ENCODE measurements around the gene KRTAP19-8. TPM values are rescaled to one million over a fixed set of nuclear protein-coding genes. Genes with fewer than 3 reads are reported as not detected.

KRTAP19-8 gene
- total RNA-seq, 1 experiment from 2014 or later = not detected

DNA sequence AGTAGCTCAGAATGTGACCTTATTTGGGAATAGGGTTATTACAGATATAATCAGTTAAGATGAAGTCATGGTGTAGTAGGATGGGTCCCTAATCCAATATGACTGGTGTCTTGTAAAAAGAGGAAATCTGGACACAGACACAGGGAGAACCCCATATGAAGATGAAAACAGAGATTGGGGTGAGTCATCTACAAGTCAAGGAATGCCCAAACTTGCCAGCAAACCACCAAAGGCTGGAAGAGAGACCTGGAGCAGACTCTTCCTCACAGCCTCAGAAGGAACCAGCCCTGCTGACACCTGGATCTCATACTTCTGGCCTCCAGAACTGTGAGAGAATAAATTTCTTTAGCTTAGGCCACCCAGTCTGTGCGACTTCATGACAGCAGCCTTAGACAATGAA lies 29.9 kb downstream of the KRTAP19-8 start:
- H3K27ac Mint-ChIP-seq = no peak overlapping the region
- peaks cover 7% of the 10 kb centered on the region for H3K36me3 Mint-ChIP-seq
- H3K4me3 Mint-ChIP-seq = no peak overlapping the region
- H3K27me3 Mint-ChIP-seq (ENCODE audit: low read depth) = no peaks in the 10 kb centered on the region; the same call in 1 of the 2 replicates
- TF ChIP-seq ZNF425 (CRISPR knock-in tag; conservative IDR thresholded peaks at IDR 0.05) (no peak), AFF4 (CRISPR knock-in tag; IDR thresholded peaks at IDR 0.05; ENCODE audit: borderline replicate concordance) (no peak), USF2 (CRISPR knock-in tag; IDR thresholded peaks at IDR 0.05) (no peak)
- TF ChIP-seq, protein P1, sequence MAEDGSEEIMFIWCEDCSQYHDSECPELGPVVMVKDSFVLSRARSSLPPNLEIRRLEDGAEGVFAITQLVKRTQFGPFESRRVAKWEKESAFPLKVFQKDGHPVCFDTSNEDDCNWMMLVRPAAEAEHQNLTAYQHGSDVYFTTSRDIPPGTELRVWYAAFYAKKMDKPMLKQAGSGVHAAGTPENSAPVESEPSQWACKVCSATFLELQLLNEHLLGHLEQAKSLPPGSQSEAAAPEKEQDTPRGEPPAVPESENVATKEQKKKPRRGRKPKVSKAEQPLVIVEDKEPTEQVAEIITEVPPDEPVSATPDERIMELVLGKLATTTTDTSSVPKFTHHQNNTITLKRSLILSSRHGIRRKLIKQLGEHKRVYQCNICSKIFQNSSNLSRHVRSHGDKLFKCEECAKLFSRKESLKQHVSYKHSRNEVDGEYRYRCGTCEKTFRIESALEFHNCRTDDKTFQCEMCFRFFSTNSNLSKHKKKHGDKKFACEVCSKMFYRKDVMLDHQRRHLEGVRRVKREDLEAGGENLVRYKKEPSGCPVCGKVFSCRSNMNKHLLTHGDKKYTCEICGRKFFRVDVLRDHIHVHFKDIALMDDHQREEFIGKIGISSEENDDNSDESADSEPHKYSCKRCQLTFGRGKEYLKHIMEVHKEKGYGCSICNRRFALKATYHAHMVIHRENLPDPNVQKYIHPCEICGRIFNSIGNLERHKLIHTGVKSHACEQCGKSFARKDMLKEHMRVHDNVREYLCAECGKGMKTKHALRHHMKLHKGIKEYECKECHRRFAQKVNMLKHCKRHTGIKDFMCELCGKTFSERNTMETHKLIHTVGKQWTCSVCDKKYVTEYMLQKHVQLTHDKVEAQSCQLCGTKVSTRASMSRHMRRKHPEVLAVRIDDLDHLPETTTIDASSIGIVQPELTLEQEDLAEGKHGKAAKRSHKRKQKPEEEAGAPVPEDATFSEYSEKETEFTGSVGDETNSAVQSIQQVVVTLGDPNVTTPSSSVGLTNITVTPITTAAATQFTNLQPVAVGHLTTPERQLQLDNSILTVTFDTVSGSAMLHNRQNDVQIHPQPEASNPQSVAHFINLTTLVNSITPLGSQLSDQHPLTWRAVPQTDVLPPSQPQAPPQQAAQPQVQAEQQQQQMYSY (CRISPR knock-in tag; IDR thresholded peaks at IDR 0.05) = no peak
- H3K9me3 Mint-ChIP-seq = peaks cover 13% of the 10 kb centered on the region
- CTCF ChIA-PET = interaction anchor here (0.7 kb wide), 1 partner anchor 32 kb away, joined by 3 read pairs; no protein-coding TSS in a partner anchor
- DNase-seq (ENCODE audit: low spot score) = no peak
- POLR2A ChIA-PET = no interaction called here
- H3K4me1 Mint-ChIP-seq = 0 out of 2 replicates have a peak, but pooled peaks cover 3% of the 10 kb centered on the region
- ATAC-seq = no peak

GRCh38 chr21:31005019-31005418 lies 33.3 kb downstream of the KRTAP19-8 start:
- H3K4me3 Mint-ChIP-seq = no peak overlapping the region
- ATAC-seq (no peak), DNase-seq (ENCODE audit: low spot score) (no peak)
- H3K27ac Mint-ChIP-seq = no peak overlapping the region
- H3K9me3 Mint-ChIP-seq = peaks cover 13% of the 10 kb centered on the region
- TF ChIP-seq KAT7 (CRISPR knock-in tag; IDR thresholded peaks at IDR 0.05; ENCODE audit: borderline replicate concordance) (no peak), OVOL2 (CRISPR knock-in tag; IDR thresholded peaks at IDR 0.05; ENCODE audit: borderline replicate concordance) (no peak), NFYB (CRISPR knock-in tag; conservative IDR thresholded peaks at IDR 0.05; ENCODE audit: low read depth) (no peak), ELF4 (CRISPR knock-in tag; IDR thresholded peaks at IDR 0.05; ENCODE audit: low read depth) (no peak), PRRX2 (CRISPR knock-in tag; IDR thresholded peaks at IDR 0.05) (no peak), JUN (CRISPR knock-in tag; IDR thresholded peaks at IDR 0.05) (no peak)
- TF ChIP-seq, protein P2, sequence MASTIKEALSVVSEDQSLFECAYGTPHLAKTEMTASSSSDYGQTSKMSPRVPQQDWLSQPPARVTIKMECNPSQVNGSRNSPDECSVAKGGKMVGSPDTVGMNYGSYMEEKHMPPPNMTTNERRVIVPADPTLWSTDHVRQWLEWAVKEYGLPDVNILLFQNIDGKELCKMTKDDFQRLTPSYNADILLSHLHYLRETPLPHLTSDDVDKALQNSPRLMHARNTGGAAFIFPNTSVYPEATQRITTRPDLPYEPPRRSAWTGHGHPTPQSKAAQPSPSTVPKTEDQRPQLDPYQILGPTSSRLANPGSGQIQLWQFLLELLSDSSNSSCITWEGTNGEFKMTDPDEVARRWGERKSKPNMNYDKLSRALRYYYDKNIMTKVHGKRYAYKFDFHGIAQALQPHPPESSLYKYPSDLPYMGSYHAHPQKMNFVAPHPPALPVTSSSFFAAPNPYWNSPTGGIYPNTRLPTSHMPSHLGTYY (CRISPR knock-in tag; IDR thresholded peaks at IDR 0.05) = no peak
- H3K36me3 Mint-ChIP-seq = peaks cover 7% of the 10 kb centered on the region
- 0 out of 2 replicates have a peak, but pooled peaks cover 3% of the 10 kb centered on the region for H3K4me1 Mint-ChIP-seq
- H3K27me3 Mint-ChIP-seq (ENCODE audit: low read depth) = no peaks in the 10 kb centered on the region; the same call in 1 of the 2 replicates
- CTCF ChIA-PET = no interaction called here
- POLR2A ChIA-PET = no interaction called here
